Common myeloid progenitor, CD34-positive (primary cell): ENCODE data around the gene RPL5.

ENCODE experiments used
- CTCF ChIA-PET: fragments of 350-600 bp; sonication (Branson Sonifier 250); formaldehyde crosslinking; loops from one replicate; lab custom pipeline; 2021; ENCODE audit warnings: antibody characterized with exemption; lab: Charles Lee
- POLR2A ChIA-PET: fragments of 350-600 bp; sonication (Branson Sonifier 250); formaldehyde crosslinking; loops from one replicate; lab custom pipeline; 2021; ENCODE audit warnings: antibody characterized with exemption; lab: Charles Lee
- DNase-seq, 3 donors: peaks; one replicate each; pipeline versions ENCODE4 v3.0.0 to v3.0.0-alpha.2; 2013
- H3K27ac ChIP-seq, 2 experiments: 1 replicate in 1 of 2; 2 replicates in 1 of 2; pipeline ENCODE4 v1.7.0; 2013; ENCODE audit warnings: inconsistent platforms in 2 of 2, low read length in 2 of 2, mild to moderate bottlenecking in 2 of 2, low read depth in 1 of 2, moderate library complexity in 1 of 2; ENCODE audit not compliant: severe bottlenecking in 2 of 2, insufficient read depth in 1 of 2, poor library complexity in 1 of 2
- H3K27me3 ChIP-seq, 5 experiments: replicated peaks in 2 of 5; 1 replicate in 3 of 5; 2 replicates in 2 of 5; pipeline versions ENCODE4 v1.6.1 to v1.7.0; 2013; ENCODE audit warnings: low read length in 4 of 5, mild to moderate bottlenecking in 2 of 5, moderate library complexity in 2 of 5, inconsistent platforms in 1 of 5; ENCODE audit not compliant: insufficient read depth in 5 of 5, control insufficient read depth in 4 of 5
- H3K36me3 ChIP-seq, 4 experiments: 1 replicate in 2 of 4; 2 replicates in 2 of 4; pipeline versions ENCODE4 v1.6.1 to v1.7.0; 2013; ENCODE audit warnings: low read length in 3 of 4, control low read depth in 1 of 4, mild to moderate bottlenecking in 1 of 4; ENCODE audit not compliant: control insufficient read depth in 4 of 4, insufficient read depth in 4 of 4
- H3K4me1 ChIP-seq, 4 experiments: 1 replicate in 3 of 4; 2 replicates in 1 of 4; pipeline versions ENCODE4 v1.6.1 to v1.7.1; 2013; ENCODE audit warnings: low read length in 3 of 4, mild to moderate bottlenecking in 3 of 4, control low read depth in 1 of 4, inconsistent platforms in 1 of 4, moderate library complexity in 1 of 4; ENCODE audit not compliant: control insufficient read depth in 4 of 4, insufficient read depth in 4 of 4; ENCODE audit errors: control extremely low read depth in 1 of 4
- H3K4me3 ChIP-seq, 7 experiments: 1 replicate in 4 of 7; 2 replicates in 3 of 7; pipeline versions ENCODE4 v1.5.1 to v1.7.0; 2013; ENCODE audit warnings: mild to moderate bottlenecking in 7 of 7, low read length in 6 of 7, moderate library complexity in 6 of 7, inconsistent platforms in 2 of 7, low read depth in 2 of 7, control low read depth in 1 of 7; ENCODE audit not compliant: insufficient read depth in 4 of 7, control insufficient read depth in 1 of 7; ENCODE audit errors: extremely low read depth in 1 of 7
- H3K9me3 ChIP-seq, 5 experiments: 1 replicate in 4 of 5; 2 replicates in 1 of 5; pipeline versions ENCODE4 v1.6.1 to v1.7.1; 2013; ENCODE audit warnings: low read length in 4 of 5, mild to moderate bottlenecking in 2 of 5, inconsistent platforms in 1 of 5, low read depth in 1 of 5, moderate library complexity in 1 of 5; ENCODE audit not compliant: control insufficient read depth in 4 of 5, insufficient read depth in 2 of 5; ENCODE audit errors: control extremely low read depth in 1 of 5
- WGBS: methylation state at CpG from one replicate; pipeline ENCODE4 v1.1.5; 2013; ENCODE audit not compliant: insufficient coverage; 5-methylcytosine and 5-hydroxymethylcytosine counted together

The RPL5 gene

DNA sequence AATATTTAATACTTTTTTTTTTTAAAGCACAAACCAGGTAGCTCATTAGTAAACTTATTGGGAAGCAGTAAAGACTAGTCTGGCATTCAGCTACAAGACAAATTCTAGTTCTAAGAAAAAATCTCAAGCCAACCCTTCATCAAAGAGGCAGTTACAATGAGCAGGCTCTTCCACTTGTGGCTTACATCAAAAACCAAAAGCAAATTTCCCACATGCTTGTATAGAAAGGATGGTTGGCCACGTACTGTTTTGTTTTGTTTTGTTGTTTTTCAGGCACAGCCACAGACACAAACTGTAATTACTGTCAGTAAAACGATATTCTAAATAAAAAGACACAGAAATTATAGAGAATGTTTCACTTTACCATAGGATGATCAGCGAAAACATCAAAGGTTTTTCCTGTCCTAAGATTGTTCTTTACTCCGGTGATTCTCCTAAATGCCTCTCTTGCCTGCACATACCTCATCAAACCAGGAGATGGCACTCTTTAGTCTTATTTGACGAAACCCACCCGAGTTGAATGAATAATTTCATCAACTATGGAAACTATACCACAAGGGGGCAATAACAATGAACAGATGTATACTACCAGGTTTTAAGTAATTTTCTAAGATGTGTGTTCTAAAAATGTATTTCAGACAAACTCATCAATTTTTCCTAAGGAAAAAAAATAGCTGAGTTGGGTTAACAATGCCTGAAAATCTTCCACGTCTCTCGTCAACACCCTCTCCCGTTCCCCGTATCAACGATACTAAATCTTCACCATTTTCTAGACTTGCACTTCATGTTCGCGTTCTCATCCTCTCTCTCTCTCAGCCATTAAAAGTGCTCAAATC is 26.9 kb downstream of the RPL5 start:
- DNase-seq: peak; percentile 80 to 90 (median 88)
- Histone ChIP-seq H3K4me1 (peaks cover 0 to 4% (median 0%) of the 10 kb centered on the region in 4 experiments), H3K4me3 (peak overlapping the region in 4 of 7 experiments; percentile 4 to 72 (median 17)), H3K9me3 (no peaks in the 10 kb centered on the region), H3K36me3 (no peaks in the 10 kb centered on the region), H3K27me3 (peaks cover 0 to 4% (median 0%) of the 10 kb centered on the region in 5 experiments), H3K27ac (no peak overlapping the region)
- CTCF ChIA-PET: interaction anchor here (0.6 to 6.6 kb wide), 29 partner anchors 9 to 862 kb away, joined by 3 to 76 read pairs (median 5); partner anchors contain the start of gene DIPK1A
- WGBS: 58% methylated on average over 8 of the region's 13 CpGs
- POLR2A ChIA-PET: no interaction called here

DNA sequence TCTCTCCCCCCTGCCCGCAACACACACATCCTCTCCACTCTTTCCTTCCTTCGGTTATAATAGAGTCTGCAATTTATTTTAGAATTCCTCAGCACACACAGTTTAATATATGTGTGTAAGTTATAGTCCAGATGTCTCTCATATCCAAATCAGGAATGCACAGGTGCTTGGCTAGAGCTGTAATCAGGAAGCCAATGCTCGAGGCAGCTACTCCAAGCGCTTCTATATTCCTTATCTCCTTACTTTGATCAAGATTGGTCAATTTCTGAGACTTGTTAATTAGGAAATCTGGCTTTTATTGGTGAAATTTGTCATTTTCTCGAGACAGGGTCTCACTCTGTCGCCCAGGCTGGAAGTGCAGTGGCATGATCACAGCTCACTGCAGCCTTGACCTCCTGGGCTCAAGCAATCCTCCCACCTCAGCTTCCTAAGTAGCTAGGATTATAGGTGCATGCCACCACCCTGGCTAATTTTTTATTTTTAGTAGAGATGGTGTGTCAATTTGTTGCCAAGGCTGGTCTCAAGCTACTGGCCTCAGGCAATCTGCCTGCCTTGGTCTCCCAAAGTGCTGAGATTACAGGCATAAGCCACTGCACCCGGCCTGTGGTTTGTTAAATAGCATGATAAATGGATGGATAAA is 27.7 kb downstream of the RPL5 start:
- Histone ChIP-seq H3K36me3 (no peaks in the 10 kb centered on the region), H3K27me3 (peaks cover 0 to 4% (median 0%) of the 10 kb centered on the region in 5 experiments), H3K4me3 (peak overlapping the region in 4 of 7 experiments; percentile 4 to 72 (median 17)), H3K27ac (no peak overlapping the region), H3K4me1 (peaks cover 0 to 4% (median 0%) of the 10 kb centered on the region in 4 experiments), H3K9me3 (no peaks in the 10 kb centered on the region)
- no peak for DNase-seq
- POLR2A ChIA-PET: no interaction called here
- CTCF ChIA-PET: interaction anchor here (0.6 to 6.6 kb wide), 26 partner anchors 9 to 863 kb away, joined by 3 to 76 read pairs (median 5); partner anchors contain the start of gene DIPK1A
- 95% methylated on average over 3 of the region's 7 CpGs for WGBS

DNA sequence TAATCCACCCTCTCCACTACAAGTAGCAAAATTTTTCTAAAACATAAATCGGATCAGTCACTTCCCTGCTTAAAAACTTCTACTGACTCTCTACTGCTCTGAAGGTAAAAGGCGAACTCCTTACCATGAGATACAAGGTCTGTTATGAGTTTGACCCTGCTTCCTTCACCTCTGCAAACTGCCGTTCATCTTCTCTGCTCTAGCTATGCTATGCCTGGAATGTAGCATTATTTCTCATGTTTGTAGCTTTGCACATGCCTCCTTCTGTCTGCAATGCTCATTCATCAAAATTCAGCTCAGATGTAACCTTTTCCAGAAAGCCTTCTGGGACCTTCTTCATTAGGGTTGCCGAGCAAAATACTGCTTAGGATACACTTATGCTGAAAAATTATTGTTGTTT is 30.8 kb downstream of the RPL5 start:
- WGBS: 100% methylated on average over 3 of the region's 4 CpGs
- no peak for DNase-seq
- H3K27ac ChIP-seq: no peak overlapping the region
- H3K4me3 ChIP-seq: no peak overlapping the region
- H3K27me3 ChIP-seq: peaks cover 0 to 4% (median 0%) of the 10 kb centered on the region in 5 experiments
- H3K4me1 ChIP-seq: peaks cover 0 to 4% (median 0%) of the 10 kb centered on the region in 4 experiments
- CTCF ChIA-PET: interaction anchor here (1.0 to 5.0 kb wide), 7 partner anchors 8 to 199 kb away, joined by 3 to 44 read pairs (median 3); partner anchors contain the start of gene DIPK1A
- POLR2A ChIA-PET: no interaction called here
- no peaks in the 10 kb centered on the region for H3K36me3 ChIP-seq
- no peaks in the 10 kb centered on the region for H3K9me3 ChIP-seq

DNA sequence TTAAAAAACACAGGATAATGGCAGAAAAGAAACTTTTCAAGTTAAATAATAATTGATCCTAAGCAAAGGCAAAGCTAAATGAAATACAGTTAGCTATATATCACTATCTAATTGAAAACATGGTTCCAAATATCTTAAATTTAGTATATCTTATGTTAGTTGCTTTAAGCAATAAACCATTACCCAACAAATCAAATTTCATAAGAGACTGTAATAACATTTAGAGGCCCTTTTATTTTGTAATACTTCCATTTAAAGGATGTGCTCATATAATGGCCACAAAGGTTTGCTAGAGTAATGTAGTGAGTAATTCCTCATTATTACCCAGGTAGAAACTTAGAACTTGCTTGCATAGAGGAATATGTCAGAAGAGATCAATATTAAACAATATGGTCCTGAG is 32.3 kb downstream of the RPL5 start:
- no peaks in the 10 kb centered on the region for H3K36me3 ChIP-seq
- ChIA-PET CTCF (interaction anchor here (1.2 to 5.0 kb wide), 5 partner anchors 12 to 198 kb away, joined by 3 to 44 read pairs (median 4); partner anchors contain the start of gene DIPK1A), POLR2A (interaction anchor here (0.7 kb wide), 1 partner anchor 104 kb away, joined by 3 read pairs; no protein-coding TSS in a partner anchor)
- peaks cover 0 to 3% (median 0%) of the 10 kb centered on the region in 4 experiments for H3K4me1 ChIP-seq
- no peak overlapping the region for H3K27ac ChIP-seq
- DNase-seq: no peak
- no peak overlapping the region for H3K4me3 ChIP-seq
- H3K27me3 ChIP-seq: no peaks in the 10 kb centered on the region
- H3K9me3 ChIP-seq: no peaks in the 10 kb centered on the region

DNA sequence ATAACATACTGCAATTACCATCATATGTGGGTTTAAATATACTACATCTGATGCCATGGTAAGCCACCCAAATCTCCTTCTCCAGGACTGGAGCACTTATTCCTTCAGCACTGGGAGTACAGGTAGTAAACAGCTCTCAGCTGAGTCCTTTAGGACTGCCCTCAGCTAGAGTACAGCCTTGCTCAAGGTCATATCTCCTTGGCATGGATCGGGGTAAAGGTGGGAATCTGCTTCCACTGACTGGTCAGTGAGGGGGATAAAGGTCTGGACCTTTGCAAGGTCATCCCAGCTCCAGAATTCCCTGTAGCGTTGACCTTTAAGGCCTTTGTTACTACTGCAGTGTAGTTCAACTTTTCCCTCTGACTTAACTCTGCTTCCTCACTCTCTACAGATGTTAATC is 38.8 kb downstream of the RPL5 start:
- ChIA-PET CTCF (interaction anchor here (0.6 to 1.2 kb wide), 2 partner anchors 11 to 856 kb away, joined by 3 read pairs; no protein-coding TSS in a partner anchor), POLR2A (interaction anchor here (0.7 kb wide), 1 partner anchor 1442 kb away, joined by 3 read pairs; no protein-coding TSS in a partner anchor)
- Histone ChIP-seq H3K9me3 (peaks cover 0 to 6% (median 3%) of the 10 kb centered on the region in 5 experiments), H3K36me3 (no peaks in the 10 kb centered on the region), H3K27ac (no peak overlapping the region), H3K27me3 (no peaks in the 10 kb centered on the region), H3K4me1 (no peaks in the 10 kb centered on the region), H3K4me3 (no peak overlapping the region)
- 100% methylated on average over 2 of the region's 2 CpGs for WGBS
- no peak for DNase-seq

DNA sequence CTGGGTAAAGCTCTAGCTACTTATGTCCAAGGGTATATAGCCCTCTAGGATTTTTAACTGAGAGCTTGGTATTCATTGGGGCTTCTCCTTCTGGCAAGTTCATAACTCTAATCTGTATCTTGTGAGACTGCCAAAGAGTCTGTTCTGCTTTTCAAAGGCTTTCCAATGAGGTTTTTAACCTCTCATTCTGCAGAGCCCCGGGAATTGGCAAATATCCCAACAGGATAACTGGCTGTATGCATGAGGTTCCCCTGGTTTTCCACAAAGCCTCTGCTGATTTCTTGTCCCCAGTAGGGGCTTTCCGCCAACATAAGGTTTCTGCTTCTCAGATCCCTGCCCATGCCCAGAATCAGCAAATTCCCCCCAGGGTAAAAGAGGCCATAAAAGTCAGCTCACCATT is 40.9 kb downstream of the RPL5 start:
- H3K27ac ChIP-seq: no peak overlapping the region
- H3K27me3 ChIP-seq: no peaks in the 10 kb centered on the region
- peaks cover 0 to 6% (median 3%) of the 10 kb centered on the region in 5 experiments for H3K9me3 ChIP-seq
- POLR2A ChIA-PET: no interaction called here
- WGBS: 100% methylated on average over 2 of the region's 2 CpGs
- CTCF ChIA-PET: interaction anchor here (0.6 kb wide), 1 partner anchor 121 kb away, joined by 3 read pairs; no protein-coding TSS in a partner anchor
- H3K36me3 ChIP-seq: no peaks in the 10 kb centered on the region
- no peak overlapping the region for H3K4me3 ChIP-seq
- DNase-seq: no peak
- H3K4me1 ChIP-seq: no peaks in the 10 kb centered on the region
